Stomach (tissue), 4 donors: ENCODE measurements around the gene RXRA.

Source experiments
- EP300 ChIP-seq: sonication (generic); formaldehyde crosslinking; IDR thresholded peaks from one replicate; pipeline ENCODE4 v1.6.1; 2017; ENCODE audit warnings: antibody characterized with exemption
- POLR2A ChIP-seq, 4 donors: fragments of 450-650 bp; IDR thresholded peaks; one replicate each; pipeline ENCODE4 v1.6.1; 2016; ENCODE audit warnings: antibody characterized with exemption in 4 of 4, control low read depth in 2 of 4, mild to moderate bottlenecking in 1 of 4, moderate library complexity in 1 of 4
- POLR2AphosphoS5 ChIP-seq, 3 donors: sonication (generic); formaldehyde crosslinking; IDR thresholded peaks; one replicate each; pipeline ENCODE4 v1.6.1; 2016; ENCODE audit warnings: antibody characterized with exemption in 3 of 3
- TF ChIP-seq, protein P1 (sequence below), 7 experiments: fragments of 450-650 bp in 4 of 7; fragments of 200-600 bp in 3 of 7; sonication (generic) in 3 of 7; IDR thresholded peaks; one replicate each; pipeline ENCODE4 v1.5.1; 2016 to 2019; ENCODE audit warnings: antibody characterized with exemption in 7 of 7, control low read depth in 2 of 7, mild to moderate bottlenecking in 1 of 7

DNA sequence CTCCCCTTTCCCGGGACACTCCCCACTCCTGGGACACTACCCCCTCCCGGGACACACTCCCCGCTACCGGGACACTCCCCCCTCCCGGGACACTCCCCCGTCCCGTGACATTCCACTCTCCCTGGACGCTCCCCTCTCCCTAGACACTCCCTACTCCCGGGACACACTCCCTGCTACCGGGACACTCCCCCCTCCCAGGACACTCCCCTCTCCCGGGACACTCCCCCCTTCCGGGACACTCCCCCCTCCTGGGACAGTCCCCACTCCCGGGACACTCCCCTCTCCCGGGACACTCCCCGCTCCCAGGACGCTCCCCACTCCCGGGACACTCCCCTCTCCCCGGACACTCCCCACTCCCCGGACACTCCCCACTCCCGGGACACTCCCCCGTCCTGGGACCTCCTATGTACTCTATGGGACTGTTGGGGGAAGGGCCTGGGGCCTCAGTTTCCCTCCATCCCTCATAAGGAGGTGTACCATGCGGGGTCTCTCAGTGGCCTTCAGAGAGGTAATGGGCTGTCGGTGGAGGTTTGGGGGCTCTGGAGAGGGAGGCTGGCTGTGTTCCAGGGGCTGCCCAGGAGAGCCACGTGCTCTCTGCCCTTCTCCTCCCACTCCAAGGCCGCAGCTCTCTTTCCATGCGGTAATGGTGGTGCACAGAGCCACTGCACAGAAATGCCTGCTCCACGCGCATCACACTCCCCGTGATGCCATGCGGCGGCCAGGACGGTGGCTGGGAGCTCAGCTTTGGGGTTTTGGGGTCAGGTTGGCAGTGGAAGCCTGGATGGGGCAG, 96.2 kb downstream of the RXRA start:
- TF ChIP-seq POLR2A (IDR thresholded peaks at IDR 0.05) (no peak), POLR2AphosphoS5 (IDR thresholded peaks at IDR 0.05) (no peak), EP300 (no peak)
- TF ChIP-seq, protein P1, sequence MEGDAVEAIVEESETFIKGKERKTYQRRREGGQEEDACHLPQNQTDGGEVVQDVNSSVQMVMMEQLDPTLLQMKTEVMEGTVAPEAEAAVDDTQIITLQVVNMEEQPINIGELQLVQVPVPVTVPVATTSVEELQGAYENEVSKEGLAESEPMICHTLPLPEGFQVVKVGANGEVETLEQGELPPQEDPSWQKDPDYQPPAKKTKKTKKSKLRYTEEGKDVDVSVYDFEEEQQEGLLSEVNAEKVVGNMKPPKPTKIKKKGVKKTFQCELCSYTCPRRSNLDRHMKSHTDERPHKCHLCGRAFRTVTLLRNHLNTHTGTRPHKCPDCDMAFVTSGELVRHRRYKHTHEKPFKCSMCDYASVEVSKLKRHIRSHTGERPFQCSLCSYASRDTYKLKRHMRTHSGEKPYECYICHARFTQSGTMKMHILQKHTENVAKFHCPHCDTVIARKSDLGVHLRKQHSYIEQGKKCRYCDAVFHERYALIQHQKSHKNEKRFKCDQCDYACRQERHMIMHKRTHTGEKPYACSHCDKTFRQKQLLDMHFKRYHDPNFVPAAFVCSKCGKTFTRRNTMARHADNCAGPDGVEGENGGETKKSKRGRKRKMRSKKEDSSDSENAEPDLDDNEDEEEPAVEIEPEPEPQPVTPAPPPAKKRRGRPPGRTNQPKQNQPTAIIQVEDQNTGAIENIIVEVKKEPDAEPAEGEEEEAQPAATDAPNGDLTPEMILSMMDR (IDR thresholded peaks at IDR 0.05) = no peak
